K562 (cell line): Measurements from ENCODE around the gene PRR7. TPM values are rescaled to one million over a fixed set of nuclear protein-coding genes. Genes with fewer than 3 reads are reported as not detected.

Experiments used
- CHD2 ChIP-seq: IDR thresholded peaks from 2 replicates; pipeline ENCODE4 v1.6.1; 2011; ENCODE audit warnings: low read depth, low read length
- ELF4 ChIP-seq: fragments of 450-650 bp; formaldehyde crosslinking; IDR thresholded peaks from 2 replicates; pipeline ENCODE4 v1.4.0; 2022; ENCODE audit warnings: missing genetic modification characterization
- JUN ChIP-seq, 2 experiments: sonication (generic) in 1 of 2; formaldehyde crosslinking in 1 of 2; IDR thresholded peaks; 2 replicates each; pipeline versions ENCODE4 v1.6.1 to v1.8.0; 2012 to 2022; ENCODE audit warnings: borderline replicate concordance in 2 of 2, mild to moderate bottlenecking in 2 of 2, improper control_type of control experiment in 1 of 2, low read depth in 1 of 2, low read length in 1 of 2, missing genetic modification reagents in 1 of 2
- MAZ ChIP-seq, 2 experiments: fragments of 450-650 bp in 1 of 2; sonication (generic) in 1 of 2; formaldehyde crosslinking; IDR thresholded peaks in 1 of 2; conservative IDR thresholded peaks in 1 of 2; 2 replicates each; pipeline versions ENCODE4 v1.4.0 to v1.5.0; 2020; ENCODE audit warnings: mild to moderate bottlenecking in 1 of 2, missing genetic modification reagents in 1 of 2
- PURB ChIP-seq: sonication (generic); formaldehyde crosslinking; IDR thresholded peaks from 2 replicates; pipeline ENCODE4 v1.9.0; 2021; ENCODE audit warnings: low read depth, mild to moderate bottlenecking, missing genetic modification reagents
- RFX7 ChIP-seq: fragments of 250-450 bp; sonication (Bioruptor Pico); IDR thresholded peaks from 2 replicates; pipeline ENCODE4 v1.5.1; 2021; ENCODE audit warnings: mild to moderate bottlenecking
- SNIP1 ChIP-seq: fragments of 450-650 bp; IDR thresholded peaks from 2 replicates; pipeline ENCODE4 v1.7.1; 2017; ENCODE audit warnings: low read depth, mild to moderate bottlenecking
- SUPT5H ChIP-seq: fragments of 450-650 bp; IDR thresholded peaks from 2 replicates; pipeline ENCODE4 v1.6.1; 2016
- TCF15 ChIP-seq: fragments of 250-450 bp; sonication (Bioruptor Pico); IDR thresholded peaks from 2 replicates; pipeline ENCODE4 v1.8.0; 2022; ENCODE audit warnings: moderate library complexity, mild to moderate bottlenecking, inconsistent platforms
- TEAD1 ChIP-seq, 2 experiments: fragments of 450-650 bp in 1 of 2; sonication (generic) in 1 of 2; formaldehyde crosslinking; IDR thresholded peaks; 2 replicates each; pipeline versions ENCODE4 v1.4.0 to v1.8.0; 2020 to 2022; ENCODE audit warnings: mild to moderate bottlenecking in 2 of 2, missing genetic modification reagents in 1 of 2
- UBTF ChIP-seq, 2 experiments: IDR thresholded peaks; 2 replicates each; pipeline ENCODE4 v1.6.1; 2012; ENCODE audit warnings: improper control_type of control experiment in 2 of 2, low read depth in 2 of 2, low read length in 2 of 2, borderline replicate concordance in 1 of 2
- ZBTB26 ChIP-seq: fragments of 450-650 bp; formaldehyde crosslinking; IDR thresholded peaks from 2 replicates; pipeline ENCODE4 v1.4.0; 2022; ENCODE audit warnings: missing genetic modification characterization
- ZNF165 ChIP-seq: fragments of 250-450 bp; sonication (Bioruptor Pico); IDR thresholded peaks from 2 replicates; pipeline ENCODE4 v1.4.0; 2020; ENCODE audit warnings: borderline replicate concordance
- ZNF239 ChIP-seq: fragments of 250-450 bp; sonication (Bioruptor Pico); IDR thresholded peaks from 2 replicates; pipeline ENCODE4 v1.4.0; 2020; ENCODE audit warnings: mild to moderate bottlenecking
- ZNF274 ChIP-seq: IDR thresholded peaks from 2 replicates; pipeline ENCODE4 v1.6.1; 2011; ENCODE audit warnings: low read depth, mild to moderate bottlenecking, low read length, moderate library complexity, borderline replicate concordance
- ZNF444 ChIP-seq: fragments of 250-450 bp; sonication (Bioruptor Pico); IDR thresholded peaks from 2 replicates; pipeline ENCODE4 v1.4.0; 2020; ENCODE audit warnings: mild to moderate bottlenecking, moderate library complexity
- ZNF583 ChIP-seq: fragments of 250-450 bp; sonication (Bioruptor Pico); IDR thresholded peaks from 2 replicates; pipeline ENCODE4 v1.4.0; 2020
- ZNF586 ChIP-seq: fragments of 450-650 bp; formaldehyde crosslinking; conservative IDR thresholded peaks from 2 replicates; pipeline ENCODE4 v1.4.0; 2020; ENCODE audit warnings: mild to moderate bottlenecking, moderate library complexity
- ZNF639 ChIP-seq, 2 experiments: fragments of 200-800 bp in 1 of 2; sonication (Bioruptor generic) in 1 of 2; sonication (generic) in 1 of 2; formaldehyde crosslinking in 1 of 2; IDR thresholded peaks in 1 of 2; conservative IDR thresholded peaks in 1 of 2; 2 replicates each; pipeline versions ENCODE4 v1.5.0 to v1.6.1; 2016 to 2020; ENCODE audit warnings: missing compliant biosample characterization in 1 of 2, missing genetic modification characterization in 1 of 2, missing genetic modification reagents in 1 of 2
- ZNF644 ChIP-seq: fragments of 200-800 bp; sonication (Bioruptor generic); IDR thresholded peaks from 2 replicates; pipeline ENCODE4 v1.6.1; 2016; ENCODE audit warnings: low read depth, missing genetic modification characterization, missing compliant biosample characterization
- polyA plus RNA-seq, 8 experiments: library from polyadenylated mRNA; depleted of rRNA in 4 of 8; stranded (reverse) in 5 of 8; unstranded in 3 of 8; fragments of >200 nt; fragmentation: Nextera tagmentation in 2 of 8; fragmentation: Illumina TruSeq in 1 of 8; extraction: Ambion mirVana in 2 of 8; extraction: Trizol in 1 of 8; gene quantifications; 2 replicates each; pipeline versions ENCODE4 v1.2.1 to v1.2.3, GENCODE V29; 2011 to 2014; ENCODE audit warnings: inconsistent platforms in 1 of 8, missing spikeins in 1 of 8
- total RNA-seq, 7 experiments: library from RNA; depleted of rRNA in 6 of 7; stranded (reverse); fragments of >200 nt in 6 of 7; fragmentation: Illumina TruSeq in 2 of 7; extraction: Trizol in 2 of 7; gene quantifications; 2 replicates each; pipeline versions ENCODE4 v1.2.1 to v1.2.3, GENCODE V29; 2011 to 2021; ENCODE audit warnings: low replicate concordance in 1 of 7

PRR7 gene
- total and polyA plus RNA-seq, 9 of the 15 experiments (the other 6 are each of a cell fraction or from before 2014, with no cell fraction given), result 0.80 to 11.3 (median 10.4) TPM; not detected in 4

- TF ChIP-seq UBTF (IDR thresholded peaks at IDR 0.05; ENCODE audit: borderline replicate concordance in 1 of 2, low read depth in 2 of 2, low read length in 2 of 2), result peak in 1 of 2 experiments; percentile 5; a peak in 1 of 4 replicates
- TF ChIP-seq TCF15 (CRISPR knock-in tag), result no peak
- TF ChIP-seq SNIP1, result no peak
- TF ChIP-seq ZNF639 (CRISPR knock-in tag; conservative IDR thresholded peaks at IDR 0.05 in 1 of 2, IDR thresholded peaks at IDR 0.05 in 1 of 2), result peak in 1 of 2 experiments; percentile 21; a peak in 1 of 4 replicates
- no peak for TF ChIP-seq ZNF644 (tag)
- TF ChIP-seq ZNF444 (CRISPR knock-in tag), result peak; percentile 54; the same call in 1 of the 2 replicates
- no peak for TF ChIP-seq ELF4 (CRISPR knock-in tag)
- no peak for TF ChIP-seq ZNF583 (CRISPR knock-in tag)
- no peak for TF ChIP-seq MAZ (CRISPR knock-in tag; conservative IDR thresholded peaks at IDR 0.05 in 1 of 2, IDR thresholded peaks at IDR 0.05 in 1 of 2)
- no peak for TF ChIP-seq ZBTB26 (CRISPR knock-in tag)
- TF ChIP-seq TEAD1 (CRISPR knock-in tag; IDR thresholded peaks at IDR 0.05), result no peak
- no peak for TF ChIP-seq RFX7
- no peak for TF ChIP-seq ZNF165 (CRISPR knock-in tag)
- no peak for TF ChIP-seq PURB (CRISPR knock-in tag)
- no peak for TF ChIP-seq ZNF239 (CRISPR knock-in tag)
- TF ChIP-seq ZNF586 (CRISPR knock-in tag), result no peak
- no peak for TF ChIP-seq ZNF274
- TF ChIP-seq JUN (IDR thresholded peaks at IDR 0.05; ENCODE audit: borderline replicate concordance, low read depth, low read length), result no peak
- no peak for TF ChIP-seq JUN (CRISPR knock-in tag; IDR thresholded peaks at IDR 0.05; ENCODE audit: borderline replicate concordance)
- peak; percentile 12; the same call in 1 of the 2 replicates for TF ChIP-seq CHD2
- TF ChIP-seq SUPT5H, result no peak
These were observed 524 bp downstream of the PRR7 start (continued) for GRCh38 chr5:177447066-177447610.
